PFSK-1 (cell line): ENCODE measurements around the gene FOXP4.

Experiments used
- POLR2AphosphoS5 ChIP-seq: IDR thresholded peaks from 2 replicates; pipeline ENCODE4 v1.6.1; 2012; ENCODE audit warnings: low read depth, mild to moderate bottlenecking, control low read depth, low read length, moderate library complexity
- TAF1 ChIP-seq: IDR thresholded peaks from 2 replicates; pipeline ENCODE4 v1.6.1; 2012; ENCODE audit warnings: low read length, control low read depth, borderline replicate concordance; ENCODE audit not compliant: insufficient read depth
- TF ChIP-seq, protein P1 (sequence below), 2 experiments: IDR thresholded peaks; 2 replicates each; pipeline versions ENCODE4 v1.6.1 to v1.8.0; 2011 to 2012; ENCODE audit warnings: low read depth in 2 of 2, low read length in 2 of 2, control low read depth in 1 of 2, inconsistent platforms in 1 of 2, mild to moderate bottlenecking in 1 of 2, moderate library complexity in 1 of 2; ENCODE audit not compliant: insufficient read depth in 1 of 2

DNA sequence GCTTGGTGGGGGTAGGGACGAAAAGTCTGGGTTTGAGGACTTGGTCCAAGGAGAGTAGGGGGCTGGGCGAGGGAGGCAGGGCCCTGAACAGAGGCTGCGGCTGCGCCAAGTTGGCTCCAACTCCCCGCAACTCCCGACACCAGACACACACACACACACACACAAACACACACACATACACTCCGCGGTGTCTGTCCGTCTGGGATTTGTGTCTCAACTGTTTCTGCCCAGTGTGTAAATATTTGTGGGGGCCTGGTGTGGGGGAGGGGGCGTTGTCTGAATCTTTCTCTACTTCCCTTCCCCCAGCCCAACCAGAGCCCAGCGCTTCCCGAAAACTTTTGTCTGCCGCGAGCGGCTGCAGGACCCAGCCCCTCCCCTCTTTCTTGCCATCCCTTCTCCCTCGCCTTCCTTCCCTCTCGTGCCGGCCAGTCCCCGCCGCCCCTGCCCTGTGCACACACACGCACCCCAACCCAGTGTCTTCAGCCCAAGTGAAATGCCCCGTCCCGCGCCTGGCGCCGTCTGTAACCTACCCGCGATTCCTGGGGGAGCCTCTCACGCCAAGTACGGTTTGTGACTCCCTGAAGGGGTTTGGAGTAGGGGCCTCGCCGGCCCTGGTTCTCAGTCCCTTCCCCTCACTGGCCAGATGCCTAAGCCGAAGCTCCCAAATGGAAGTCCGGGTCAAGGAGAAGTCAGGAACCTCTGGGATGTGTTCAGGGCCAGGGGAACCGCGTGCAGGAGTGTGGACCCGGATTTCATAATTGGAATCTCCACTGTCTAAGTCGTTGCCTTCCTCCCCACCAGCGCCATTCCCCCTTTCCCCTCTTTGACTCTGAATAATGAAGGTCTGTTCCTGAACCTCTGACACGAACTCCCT, 93.0 kb downstream of the FOXP4 start:
- no peak for TF ChIP-seq TAF1
- TF ChIP-seq, protein P1, sequence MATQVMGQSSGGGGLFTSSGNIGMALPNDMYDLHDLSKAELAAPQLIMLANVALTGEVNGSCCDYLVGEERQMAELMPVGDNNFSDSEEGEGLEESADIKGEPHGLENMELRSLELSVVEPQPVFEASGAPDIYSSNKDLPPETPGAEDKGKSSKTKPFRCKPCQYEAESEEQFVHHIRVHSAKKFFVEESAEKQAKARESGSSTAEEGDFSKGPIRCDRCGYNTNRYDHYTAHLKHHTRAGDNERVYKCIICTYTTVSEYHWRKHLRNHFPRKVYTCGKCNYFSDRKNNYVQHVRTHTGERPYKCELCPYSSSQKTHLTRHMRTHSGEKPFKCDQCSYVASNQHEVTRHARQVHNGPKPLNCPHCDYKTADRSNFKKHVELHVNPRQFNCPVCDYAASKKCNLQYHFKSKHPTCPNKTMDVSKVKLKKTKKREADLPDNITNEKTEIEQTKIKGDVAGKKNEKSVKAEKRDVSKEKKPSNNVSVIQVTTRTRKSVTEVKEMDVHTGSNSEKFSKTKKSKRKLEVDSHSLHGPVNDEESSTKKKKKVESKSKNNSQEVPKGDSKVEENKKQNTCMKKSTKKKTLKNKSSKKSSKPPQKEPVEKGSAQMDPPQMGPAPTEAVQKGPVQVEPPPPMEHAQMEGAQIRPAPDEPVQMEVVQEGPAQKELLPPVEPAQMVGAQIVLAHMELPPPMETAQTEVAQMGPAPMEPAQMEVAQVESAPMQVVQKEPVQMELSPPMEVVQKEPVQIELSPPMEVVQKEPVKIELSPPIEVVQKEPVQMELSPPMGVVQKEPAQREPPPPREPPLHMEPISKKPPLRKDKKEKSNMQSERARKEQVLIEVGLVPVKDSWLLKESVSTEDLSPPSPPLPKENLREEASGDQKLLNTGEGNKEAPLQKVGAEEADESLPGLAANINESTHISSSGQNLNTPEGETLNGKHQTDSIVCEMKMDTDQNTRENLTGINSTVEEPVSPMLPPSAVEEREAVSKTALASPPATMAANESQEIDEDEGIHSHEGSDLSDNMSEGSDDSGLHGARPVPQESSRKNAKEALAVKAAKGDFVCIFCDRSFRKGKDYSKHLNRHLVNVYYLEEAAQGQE (IDR thresholded peaks at IDR 0.05; ENCODE audit: insufficient read depth in 1 of 2, low read depth in 2 of 2, low read length in 2 of 2): no peak
- TF ChIP-seq POLR2AphosphoS5: no peak; the same call in none of the 2 replicates
